Neural cell (in vitro differentiated cells): ENCODE data around the gene VAMP8. TPM values are rescaled to one million over a fixed set of nuclear protein-coding genes. Genes with fewer than 3 reads are reported as not detected.

Source experiments
- H2AFZ ChIP-seq: fragments of 200-600, 300-800 bp; sonication (generic), shearing (Covaris generic); 2 replicates; pipeline ENCODE4 v1.6.0; 2014; ENCODE audit warnings: low read depth, mild to moderate bottlenecking, antibody characterized with exemption, low read length, moderate library complexity
- H3F3A ChIP-seq: fragments of 200-600 bp; shearing (Covaris generic); 2 replicates; pipeline ENCODE4 v1.6.1; 2016; ENCODE audit warnings: mild to moderate bottlenecking, moderate library complexity, mixed read lengths, antibody characterized with exemption, low read length; ENCODE audit not compliant: insufficient read depth, poor library complexity, severe bottlenecking
- H3K27ac ChIP-seq: fragments of 200-600, 300-800 bp; sonication (generic), shearing (Covaris generic); 2 replicates; pipeline ENCODE4 v1.5.1; 2014; ENCODE audit warnings: mild to moderate bottlenecking, low read length, moderate library complexity
- H3K27me3 ChIP-seq: fragments of 300-800, 200-600 bp; sonication (generic), shearing (Covaris generic); 2 replicates; pipeline ENCODE4 v1.6.0; 2014; ENCODE audit warnings: mild to moderate bottlenecking, low read depth, low read length, moderate library complexity; ENCODE audit not compliant: insufficient read depth
- H3K36me3 ChIP-seq: fragments of 300-800, 200-600 bp; sonication (generic), shearing (Covaris generic); 2 replicates; pipeline ENCODE4 v1.5.1; 2014; ENCODE audit warnings: mild to moderate bottlenecking, antibody characterized with exemption, low read length, moderate library complexity; ENCODE audit not compliant: insufficient read depth
- H3K4me2 ChIP-seq: fragments of 300-800, 200-600 bp; sonication (generic), shearing (Covaris generic); 2 replicates; pipeline ENCODE4 v1.6.0; 2014; ENCODE audit warnings: mild to moderate bottlenecking, low read length
- H3K4me3 ChIP-seq: fragments of 300-800, 200-600 bp; sonication (generic), shearing (Covaris generic); 2 replicates; pipeline ENCODE4 v1.5.1; 2014; ENCODE audit warnings: mild to moderate bottlenecking, low read length, moderate library complexity
- H3K79me2 ChIP-seq: fragments of 200-600 bp; shearing (Covaris generic); replicated peaks from 2 replicates; pipeline ENCODE4 v1.6.0; 2014; ENCODE audit warnings: mild to moderate bottlenecking, low read length, moderate library complexity; ENCODE audit not compliant: insufficient read depth
- H3K9ac ChIP-seq: fragments of 300-800, 200-600 bp; sonication (generic), shearing (Covaris generic); 2 replicates; pipeline ENCODE4 v1.6.1; 2016; ENCODE audit warnings: mild to moderate bottlenecking, low read length, mixed read lengths
- H3K9me2 ChIP-seq: fragments of 200-600 bp; shearing (Covaris generic); 2 replicates; pipeline ENCODE4 v1.6.1; 2016; ENCODE audit warnings: mild to moderate bottlenecking, low read length, mixed read lengths; ENCODE audit not compliant: insufficient read depth
- H3K9me3 ChIP-seq: fragments of 200-600, 300-800 bp; sonication (generic), shearing (Covaris generic); 2 replicates; pipeline ENCODE4 v1.6.1; 2016; ENCODE audit warnings: mild to moderate bottlenecking, mixed run types, low read length, moderate library complexity, mixed read lengths
- H4K20me1 ChIP-seq: fragments of 200-600 bp; shearing (Covaris generic); 2 replicates; pipeline ENCODE4 v1.6.1; 2016; ENCODE audit warnings: mild to moderate bottlenecking, mixed run types; ENCODE audit not compliant: insufficient read depth
- CTCF ChIP-seq: fragments of 450-650 bp; IDR thresholded peaks from 2 replicates; pipeline ENCODE4 v1.5.1; 2014; ENCODE audit warnings: antibody characterized with exemption, mild to moderate bottlenecking, moderate library complexity; ENCODE audit not compliant: poor library complexity, severe bottlenecking
- EP300 ChIP-seq: fragments of 450-650 bp; conservative IDR thresholded peaks from 2 replicates; pipeline ENCODE4 v1.6.1; 2014; ENCODE audit warnings: antibody characterized with exemption, mild to moderate bottlenecking, moderate library complexity; ENCODE audit not compliant: poor library complexity, severe bottlenecking
- EZH2 ChIP-seq: fragments of 200-600, 300-800 bp; shearing (Covaris generic), sonication (generic); IDR thresholded peaks from 2 replicates; pipeline ENCODE4 v1.6.1; 2014; ENCODE audit warnings: antibody characterized with exemption, low read length, borderline replicate concordance, mild to moderate bottlenecking; ENCODE audit not compliant: insufficient read depth, poor library complexity, severe bottlenecking
- MXI1 ChIP-seq: fragments of 450-650 bp; conservative IDR thresholded peaks from 2 replicates; pipeline ENCODE4 v1.6.1; 2014; ENCODE audit warnings: antibody characterized with exemption, mild to moderate bottlenecking; ENCODE audit not compliant: poor library complexity, severe bottlenecking
- POLR2AphosphoS5 ChIP-seq: IDR thresholded peaks from 2 replicates; pipeline ENCODE4 v1.6.1; 2012
- RAD21 ChIP-seq: fragments of 450-650 bp; conservative IDR thresholded peaks from 2 replicates; pipeline ENCODE4 v1.6.1; 2014; ENCODE audit warnings: antibody characterized with exemption, mild to moderate bottlenecking, moderate library complexity
- REST ChIP-seq: IDR thresholded peaks from 2 replicates; pipeline ENCODE4 v1.6.1; 2012; ENCODE audit warnings: borderline replicate concordance
- SMC3 ChIP-seq: fragments of 450-650 bp; conservative IDR thresholded peaks from 2 replicates; pipeline ENCODE4 v1.6.1; 2014; ENCODE audit warnings: antibody characterized with exemption, mild to moderate bottlenecking, moderate library complexity; ENCODE audit not compliant: poor library complexity
- TAF1 ChIP-seq: IDR thresholded peaks from 2 replicates; pipeline ENCODE4 v1.6.1; 2012; ENCODE audit warnings: low read depth
- polyA plus RNA-seq: library from polyadenylated mRNA; depleted of rRNA; stranded (reverse); fragments of >200 nt; gene quantifications from 2 replicates; pipeline ENCODE4 v1.2.3, GENCODE V29; 2014

The VAMP8 gene
- polyA plus RNA-seq, 1 donor from 2014 or later: not detected

- no peaks in the 10 kb centered on the region for H3K9me2 ChIP-seq
- H3K79me2 ChIP-seq: no peaks in the 10 kb centered on the region
- peaks cover 20% of the 10 kb centered on the region for H3K27me3 ChIP-seq
- H3K4me2 ChIP-seq: no peak overlapping the region
- no peak overlapping the region for H3K4me3 ChIP-seq
- H3K9me3 ChIP-seq: no peaks in the 10 kb centered on the region
- no peaks in the 10 kb centered on the region for H3K36me3 ChIP-seq
- no peak overlapping the region for H3K27ac ChIP-seq
- TF ChIP-seq CTCF (no peak), REST (no peak), MXI1 (no peak), POLR2AphosphoS5 (no peak), EZH2 (no peak), RAD21 (no peak), TAF1 (no peak)
- H3K9ac ChIP-seq: no peak overlapping the region
- H4K20me1 ChIP-seq: no peaks in the 10 kb centered on the region
- no peak overlapping the region for H2AFZ ChIP-seq
- no peaks in the 10 kb centered on the region for H3F3A ChIP-seq
Measured at GRCh38 chr2:85589181-85589580, 11.8 kb downstream of the VAMP8 start.

- no peaks in the 10 kb centered on the region for H3K36me3 ChIP-seq
- H3K9ac ChIP-seq: no peak overlapping the region
- H3K4me2 ChIP-seq: no peak overlapping the region
- no peak overlapping the region for H3K4me3 ChIP-seq
- H3K9me2 ChIP-seq: no peaks in the 10 kb centered on the region
- no peak overlapping the region for H3K27ac ChIP-seq
- H2AFZ ChIP-seq: no peak overlapping the region
- no peaks in the 10 kb centered on the region for H3K79me2 ChIP-seq
- no peaks in the 10 kb centered on the region for H4K20me1 ChIP-seq
- peaks cover 10% of the 10 kb centered on the region for H3K27me3 ChIP-seq
- no peaks in the 10 kb centered on the region for H3F3A ChIP-seq
- no peak for TF ChIP-seq EZH2
- no peak for TF ChIP-seq SMC3
- TF ChIP-seq EP300: no peak
- TF ChIP-seq MXI1: no peak
- TF ChIP-seq REST: no peak
- no peak for TF ChIP-seq POLR2AphosphoS5
- H3K9me3 ChIP-seq: no peaks in the 10 kb centered on the region
Measured at GRCh38 chr2:85589982-85590791, 12.8 kb downstream of the VAMP8 start.
